ENCODE measurements around the gene LRMDA. TPM values are rescaled to one million over a fixed set of nuclear protein-coding genes. Genes with fewer than 3 reads are reported as not detected.

LRMDA gene
- total and polyA plus RNA-seq, 4 donors = 12.1 to 40.8 (median 21.6) TPM

DNA sequence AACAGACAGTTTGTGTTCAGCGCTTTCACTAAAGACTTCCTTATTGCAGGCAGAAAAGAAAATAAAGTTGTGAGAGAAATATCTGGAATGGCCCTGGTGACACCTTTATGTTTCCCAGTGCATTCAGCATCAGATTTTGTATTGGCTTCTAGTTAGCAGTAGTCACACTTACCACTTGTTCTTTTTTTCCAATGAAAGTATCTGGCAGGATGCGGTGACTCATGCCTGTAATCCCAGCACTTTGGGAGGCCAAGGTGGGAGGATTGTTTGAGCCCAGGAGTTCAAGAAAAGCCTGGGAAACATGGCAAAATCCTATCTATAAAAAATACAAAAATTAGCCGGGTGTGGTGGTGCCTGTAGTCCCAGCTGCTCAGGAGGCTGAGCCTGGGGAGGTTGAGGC, 649.6 kb downstream of the LRMDA start:
- TF ChIP-seq, protein P1, sequence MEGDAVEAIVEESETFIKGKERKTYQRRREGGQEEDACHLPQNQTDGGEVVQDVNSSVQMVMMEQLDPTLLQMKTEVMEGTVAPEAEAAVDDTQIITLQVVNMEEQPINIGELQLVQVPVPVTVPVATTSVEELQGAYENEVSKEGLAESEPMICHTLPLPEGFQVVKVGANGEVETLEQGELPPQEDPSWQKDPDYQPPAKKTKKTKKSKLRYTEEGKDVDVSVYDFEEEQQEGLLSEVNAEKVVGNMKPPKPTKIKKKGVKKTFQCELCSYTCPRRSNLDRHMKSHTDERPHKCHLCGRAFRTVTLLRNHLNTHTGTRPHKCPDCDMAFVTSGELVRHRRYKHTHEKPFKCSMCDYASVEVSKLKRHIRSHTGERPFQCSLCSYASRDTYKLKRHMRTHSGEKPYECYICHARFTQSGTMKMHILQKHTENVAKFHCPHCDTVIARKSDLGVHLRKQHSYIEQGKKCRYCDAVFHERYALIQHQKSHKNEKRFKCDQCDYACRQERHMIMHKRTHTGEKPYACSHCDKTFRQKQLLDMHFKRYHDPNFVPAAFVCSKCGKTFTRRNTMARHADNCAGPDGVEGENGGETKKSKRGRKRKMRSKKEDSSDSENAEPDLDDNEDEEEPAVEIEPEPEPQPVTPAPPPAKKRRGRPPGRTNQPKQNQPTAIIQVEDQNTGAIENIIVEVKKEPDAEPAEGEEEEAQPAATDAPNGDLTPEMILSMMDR (IDR thresholded peaks at IDR 0.05; ENCODE audit: control extremely low read depth, extremely low read depth) = no peak
- ATAC-seq (ENCODE audit: insufficient read depth, low FRiP score) (no peak), DNase-seq (no peak)
- Histone ChIP-seq H3K36me3 (ENCODE audit: control insufficient read depth in 4 of 4, insufficient read depth in 4 of 4, low read length in 4 of 4) (no peaks in the 10 kb centered on the region), H3K27me3 (ENCODE audit: control insufficient read depth in 3 of 3, insufficient read depth in 3 of 3, low read length in 2 of 3) (no peaks in the 10 kb centered on the region), H3K9ac (ENCODE audit: insufficient read depth in 1 of 2, low read length in 2 of 2) (no peak overlapping the region), H3K9me3 (ENCODE audit: control insufficient read depth in 4 of 4, insufficient read depth in 3 of 4, low read length in 3 of 4) (no peaks in the 10 kb centered on the region), H3K4me3 (no peak overlapping the region), H3K27ac (ENCODE audit: low read depth in 1 of 2, low read length in 1 of 2) (no peak overlapping the region), H3K4me1 (ENCODE audit: control insufficient read depth in 5 of 5, insufficient read depth in 5 of 5, low read length in 5 of 5) (no peaks in the 10 kb centered on the region)
- WGBS, 2 donors = 96 to 97% methylated on average over 3 of the region's 3 CpGs

DNA sequence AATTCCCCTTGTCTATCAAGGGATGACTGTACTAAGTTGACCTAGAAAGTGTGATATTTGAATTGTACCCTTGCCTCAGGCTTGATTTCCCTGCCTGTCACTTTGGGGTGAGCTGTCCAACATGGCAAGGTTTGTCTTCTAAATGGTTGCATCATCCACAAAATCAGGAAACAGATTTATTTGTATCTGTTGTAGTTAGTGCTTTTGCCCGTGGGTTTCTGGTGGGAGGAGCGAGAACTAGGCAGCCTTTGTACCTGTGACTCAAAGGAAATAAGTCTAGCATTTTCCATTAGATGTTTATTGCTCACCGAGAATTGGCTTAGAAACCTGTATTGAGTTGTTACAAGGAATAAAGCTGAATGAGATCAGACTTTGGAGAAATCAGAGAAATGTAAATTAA, 650.8 kb downstream of the LRMDA start:
- Histone ChIP-seq H3K4me1 (ENCODE audit: control insufficient read depth in 5 of 5, insufficient read depth in 5 of 5, low read length in 5 of 5) (peaks cover 0 to 7% (median 0%) of the 10 kb centered on the region in 5 donors), H3K27ac (ENCODE audit: low read depth in 1 of 2, low read length in 1 of 2) (no peak overlapping the region), H3K4me3 (no peak overlapping the region), H3K9me3 (ENCODE audit: control insufficient read depth in 4 of 4, insufficient read depth in 3 of 4, low read length in 3 of 4) (no peaks in the 10 kb centered on the region), H3K36me3 (ENCODE audit: control insufficient read depth in 4 of 4, insufficient read depth in 4 of 4, low read length in 4 of 4) (no peaks in the 10 kb centered on the region), H3K9ac (ENCODE audit: insufficient read depth in 1 of 2, low read length in 2 of 2) (no peak overlapping the region), H3K27me3 (ENCODE audit: control insufficient read depth in 3 of 3, insufficient read depth in 3 of 3, low read length in 2 of 3) (no peaks in the 10 kb centered on the region)
- DNase-seq (no peak), ATAC-seq (ENCODE audit: insufficient read depth, low FRiP score) (no peak)
- 78 to 86% methylated on average over 3 of the region's 3 CpGs for WGBS, 2 donors
- TF ChIP-seq, protein P1 (IDR thresholded peaks at IDR 0.05; ENCODE audit: control extremely low read depth, extremely low read depth) = no peak

DNA sequence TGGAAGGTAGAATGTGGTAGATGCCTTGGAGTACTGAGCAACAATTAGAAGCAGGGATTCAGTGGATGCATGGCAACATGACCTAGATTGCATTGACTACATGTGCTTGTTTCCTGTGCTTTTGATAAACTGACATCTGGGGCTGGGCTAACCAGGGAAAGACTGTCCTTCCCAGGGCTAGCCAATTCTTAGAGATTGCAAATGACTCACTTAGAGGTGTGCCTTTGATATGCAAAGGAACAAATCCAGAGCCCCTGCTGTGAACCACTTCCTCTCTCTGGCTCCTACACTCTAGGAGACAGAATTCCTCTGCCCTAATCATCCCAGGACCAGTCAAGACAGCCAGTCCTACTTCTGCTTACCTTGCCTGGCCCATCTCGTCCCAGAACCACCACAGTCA, 651.5 kb downstream of the LRMDA start:
- ATAC-seq (ENCODE audit: insufficient read depth, low FRiP score) = no peak
- no peak overlapping the region for H3K9ac ChIP-seq (ENCODE audit: insufficient read depth in 1 of 2, low read length in 2 of 2)
- H3K27me3 ChIP-seq (ENCODE audit: control insufficient read depth in 3 of 3, insufficient read depth in 3 of 3, low read length in 2 of 3) = no peaks in the 10 kb centered on the region
- no peak overlapping the region for H3K4me3 ChIP-seq
- TF ChIP-seq, protein P1 (IDR thresholded peaks at IDR 0.05; ENCODE audit: control extremely low read depth, extremely low read depth) = no peak
- WGBS, 2 donors = 84 to 88% methylated on average over 1 of the region's 1 CpG
- no peak overlapping the region for H3K27ac ChIP-seq (ENCODE audit: low read depth in 1 of 2, low read length in 1 of 2)
- peaks cover 0 to 7% (median 0%) of the 10 kb centered on the region in 5 donors for H3K4me1 ChIP-seq (ENCODE audit: control insufficient read depth in 5 of 5, insufficient read depth in 5 of 5, low read length in 5 of 5)
- DNase-seq = no peak
- no peaks in the 10 kb centered on the region for H3K36me3 ChIP-seq (ENCODE audit: control insufficient read depth in 4 of 4, insufficient read depth in 4 of 4, low read length in 4 of 4)
- no peaks in the 10 kb centered on the region for H3K9me3 ChIP-seq (ENCODE audit: control insufficient read depth in 4 of 4, insufficient read depth in 3 of 4, low read length in 3 of 4)

All from lung (tissue), 12 donors.